ENCODE measurements around the gene CD1C. TPM values are rescaled to one million over a fixed set of nuclear protein-coding genes. Genes with fewer than 3 reads are reported as not detected.

Gene CD1C
- polyA plus RNA-seq, 2 of the 4 experiments (the other 2 are of a cell fraction), result not detected

DNA sequence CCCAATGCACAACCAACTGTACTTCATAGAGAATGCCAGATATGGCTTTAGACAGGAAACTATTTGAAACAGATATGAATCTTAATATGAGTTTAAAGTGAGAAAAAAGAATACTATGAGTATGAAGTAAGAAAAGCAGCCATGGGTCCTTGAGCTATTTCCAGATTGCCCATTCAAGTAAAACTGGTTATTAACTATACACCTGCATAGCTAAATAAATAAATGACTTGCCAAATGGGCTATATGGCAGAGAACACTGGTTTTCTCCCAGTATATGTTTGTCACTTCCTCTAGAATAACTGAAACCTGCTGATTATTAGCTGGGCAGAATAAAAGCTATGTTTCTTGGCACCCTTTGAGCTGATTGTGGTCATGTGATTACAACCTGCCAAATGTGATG lies 17.0 kb upstream of the CD1C start:
- Histone ChIP-seq H3K4me3 (no peak overlapping the region), H3K9me3 (no peaks in the 10 kb centered on the region), H3K4me2 (no peak overlapping the region), H3K27ac (no peak overlapping the region), H3K4me1 (no peaks in the 10 kb centered on the region)
- TF ChIP-seq CHD4 (IDR thresholded peaks at IDR 0.05; ENCODE audit: borderline replicate concordance) (no peak), ELK1 (IDR thresholded peaks at IDR 0.05; ENCODE audit: low read depth, low read length) (no peak), RCOR1 (IDR thresholded peaks at IDR 0.05; ENCODE audit: low read depth, low read length) (no peak), TP53 (CRISPR knock-in tag; IDR thresholded peaks at IDR 0.05) (no peak), NFE2L2 (conservative IDR thresholded peaks at IDR 0.05; ENCODE audit: low read length) (no peak), EP300 (IDR thresholded peaks at IDR 0.05) (no peak), CBX2 (IDR thresholded peaks at IDR 0.05; ENCODE audit: borderline replicate concordance, low read depth) (no peak), HOXA7 (CRISPR knock-in tag; IDR thresholded peaks at IDR 0.05) (no peak), HMGXB4 (CRISPR knock-in tag; IDR thresholded peaks at IDR 0.05; ENCODE audit: borderline replicate concordance) (no peak), JUNB (IDR thresholded peaks at IDR 0.05) (no peak), RFX5 (IDR thresholded peaks at IDR 0.05) (no peak)
- TF ChIP-seq, protein P1, sequence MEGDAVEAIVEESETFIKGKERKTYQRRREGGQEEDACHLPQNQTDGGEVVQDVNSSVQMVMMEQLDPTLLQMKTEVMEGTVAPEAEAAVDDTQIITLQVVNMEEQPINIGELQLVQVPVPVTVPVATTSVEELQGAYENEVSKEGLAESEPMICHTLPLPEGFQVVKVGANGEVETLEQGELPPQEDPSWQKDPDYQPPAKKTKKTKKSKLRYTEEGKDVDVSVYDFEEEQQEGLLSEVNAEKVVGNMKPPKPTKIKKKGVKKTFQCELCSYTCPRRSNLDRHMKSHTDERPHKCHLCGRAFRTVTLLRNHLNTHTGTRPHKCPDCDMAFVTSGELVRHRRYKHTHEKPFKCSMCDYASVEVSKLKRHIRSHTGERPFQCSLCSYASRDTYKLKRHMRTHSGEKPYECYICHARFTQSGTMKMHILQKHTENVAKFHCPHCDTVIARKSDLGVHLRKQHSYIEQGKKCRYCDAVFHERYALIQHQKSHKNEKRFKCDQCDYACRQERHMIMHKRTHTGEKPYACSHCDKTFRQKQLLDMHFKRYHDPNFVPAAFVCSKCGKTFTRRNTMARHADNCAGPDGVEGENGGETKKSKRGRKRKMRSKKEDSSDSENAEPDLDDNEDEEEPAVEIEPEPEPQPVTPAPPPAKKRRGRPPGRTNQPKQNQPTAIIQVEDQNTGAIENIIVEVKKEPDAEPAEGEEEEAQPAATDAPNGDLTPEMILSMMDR (IDR thresholded peaks at IDR 0.05), result no peak
- TF ChIP-seq, protein P2, sequence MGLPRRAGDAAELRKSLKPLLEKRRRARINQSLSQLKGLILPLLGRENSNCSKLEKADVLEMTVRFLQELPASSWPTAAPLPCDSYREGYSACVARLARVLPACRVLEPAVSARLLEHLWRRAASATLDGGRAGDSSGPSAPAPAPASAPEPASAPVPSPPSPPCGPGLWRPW (IDR thresholded peaks at IDR 0.05), result no peak
- TF ChIP-seq, protein P3, sequence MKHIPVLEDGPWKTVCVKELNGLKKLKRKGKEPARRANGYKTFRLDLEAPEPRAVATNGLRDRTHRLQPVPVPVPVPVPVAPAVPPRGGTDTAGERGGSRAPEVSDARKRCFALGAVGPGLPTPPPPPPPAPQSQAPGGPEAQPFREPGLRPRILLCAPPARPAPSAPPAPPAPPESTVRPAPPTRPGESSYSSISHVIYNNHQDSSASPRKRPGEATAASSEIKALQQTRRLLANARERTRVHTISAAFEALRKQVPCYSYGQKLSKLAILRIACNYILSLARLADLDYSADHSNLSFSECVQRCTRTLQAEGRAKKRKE (CRISPR knock-in tag; IDR thresholded peaks at IDR 0.05; ENCODE audit: low read depth), result no peak
- ATAC-seq (no peak), FAIRE-seq (no peak), DNase-seq (ENCODE audit: low read depth in 1 of 2, low spot score in 1 of 2) (no peak)
- POLR2A ChIA-PET, result no interaction called here
- CTCF ChIA-PET, result no interaction called here

- no peak overlapping the region for H3K4me2 ChIP-seq
- DNase-seq (ENCODE audit: low read depth in 1 of 2, low spot score in 1 of 2) (no peak), ATAC-seq (no peak), FAIRE-seq (no peak)
- no peak overlapping the region for H3K4me3 ChIP-seq
- TF ChIP-seq, protein P4, sequence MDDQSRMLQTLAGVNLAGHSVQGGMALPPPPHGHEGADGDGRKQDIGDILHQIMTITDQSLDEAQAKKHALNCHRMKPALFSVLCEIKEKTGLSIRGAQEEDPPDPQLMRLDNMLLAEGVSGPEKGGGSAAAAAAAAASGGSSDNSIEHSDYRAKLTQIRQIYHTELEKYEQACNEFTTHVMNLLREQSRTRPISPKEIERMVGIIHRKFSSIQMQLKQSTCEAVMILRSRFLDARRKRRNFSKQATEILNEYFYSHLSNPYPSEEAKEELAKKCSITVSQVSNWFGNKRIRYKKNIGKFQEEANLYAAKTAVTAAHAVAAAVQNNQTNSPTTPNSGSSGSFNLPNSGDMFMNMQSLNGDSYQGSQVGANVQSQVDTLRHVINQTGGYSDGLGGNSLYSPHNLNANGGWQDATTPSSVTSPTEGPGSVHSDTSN (IDR thresholded peaks at IDR 0.05), result no peak
- TF ChIP-seq, protein P1 (IDR thresholded peaks at IDR 0.05), result no peak
- TF ChIP-seq MAZ (IDR thresholded peaks at IDR 0.05; ENCODE audit: borderline replicate concordance, low read depth, low read length) (no peak), HOXB5 (CRISPR knock-in tag; IDR thresholded peaks at IDR 0.05) (no peak), RNF2 (IDR thresholded peaks at IDR 0.05; ENCODE audit: borderline replicate concordance, low read depth) (no peak), HMGXB4 (CRISPR knock-in tag; IDR thresholded peaks at IDR 0.05; ENCODE audit: borderline replicate concordance) (no peak), RAD21 (conservative IDR thresholded peaks at IDR 0.05 in 1 of 2, IDR thresholded peaks at IDR 0.05 in 1 of 2) (no peak), JUN (IDR thresholded peaks at IDR 0.05) (no peak), BCL3 (IDR thresholded peaks at IDR 0.05) (no peak), JUNB (IDR thresholded peaks at IDR 0.05) (no peak)
- TF ChIP-seq, protein P5, sequence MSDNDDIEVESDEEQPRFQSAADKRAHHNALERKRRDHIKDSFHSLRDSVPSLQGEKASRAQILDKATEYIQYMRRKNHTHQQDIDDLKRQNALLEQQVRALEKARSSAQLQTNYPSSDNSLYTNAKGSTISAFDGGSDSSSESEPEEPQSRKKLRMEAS (IDR thresholded peaks at IDR 0.05), result no peak
- no peaks in the 10 kb centered on the region for H3K4me1 ChIP-seq
- no peaks in the 10 kb centered on the region for H3K9me3 ChIP-seq
- ChIA-PET CTCF (no interaction called here), POLR2A (no interaction called here)
- 49% methylated on average over 5 of the region's 5 CpGs for WGBS (ENCODE audit: missing lambda C conversion rate)
- no peak overlapping the region for H3K27ac ChIP-seq
These were observed 14.9 kb upstream of the CD1C start for GRCh38 chr1:158274797-158275196.

Data from A549 (cell line).